Measurements from ENCODE around the gene BRSK1.

DNA sequence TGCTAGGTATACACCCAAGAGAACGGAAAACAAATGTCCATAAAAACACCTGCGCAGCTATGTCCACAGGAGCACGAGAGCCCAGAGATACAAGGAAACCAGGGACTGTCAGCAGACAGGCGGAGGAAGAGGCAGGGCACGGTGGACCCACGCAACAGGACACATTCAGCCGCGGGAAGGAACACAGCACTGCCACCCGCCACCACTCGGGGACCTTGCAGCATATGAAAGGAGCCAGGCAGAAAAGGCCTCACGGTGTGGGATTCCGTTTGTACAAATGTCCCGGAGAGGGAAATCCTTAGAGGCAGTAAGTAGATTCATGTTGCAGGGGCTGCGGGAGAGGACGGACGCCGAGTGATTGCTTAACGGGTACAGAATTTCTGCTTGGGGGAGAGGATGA is 11.7 kb upstream of the BRSK1 start:
- TF ChIP-seq EZH2 (IDR thresholded peaks at IDR 0.05; ENCODE audit: borderline replicate concordance, low read depth, low read length, severe bottlenecking) = no peak
- TF ChIP-seq, protein P1, sequence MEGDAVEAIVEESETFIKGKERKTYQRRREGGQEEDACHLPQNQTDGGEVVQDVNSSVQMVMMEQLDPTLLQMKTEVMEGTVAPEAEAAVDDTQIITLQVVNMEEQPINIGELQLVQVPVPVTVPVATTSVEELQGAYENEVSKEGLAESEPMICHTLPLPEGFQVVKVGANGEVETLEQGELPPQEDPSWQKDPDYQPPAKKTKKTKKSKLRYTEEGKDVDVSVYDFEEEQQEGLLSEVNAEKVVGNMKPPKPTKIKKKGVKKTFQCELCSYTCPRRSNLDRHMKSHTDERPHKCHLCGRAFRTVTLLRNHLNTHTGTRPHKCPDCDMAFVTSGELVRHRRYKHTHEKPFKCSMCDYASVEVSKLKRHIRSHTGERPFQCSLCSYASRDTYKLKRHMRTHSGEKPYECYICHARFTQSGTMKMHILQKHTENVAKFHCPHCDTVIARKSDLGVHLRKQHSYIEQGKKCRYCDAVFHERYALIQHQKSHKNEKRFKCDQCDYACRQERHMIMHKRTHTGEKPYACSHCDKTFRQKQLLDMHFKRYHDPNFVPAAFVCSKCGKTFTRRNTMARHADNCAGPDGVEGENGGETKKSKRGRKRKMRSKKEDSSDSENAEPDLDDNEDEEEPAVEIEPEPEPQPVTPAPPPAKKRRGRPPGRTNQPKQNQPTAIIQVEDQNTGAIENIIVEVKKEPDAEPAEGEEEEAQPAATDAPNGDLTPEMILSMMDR (IDR thresholded peaks at IDR 0.05; ENCODE audit: borderline replicate concordance, extremely low read depth, low read length, poor library complexity, severe bottlenecking) = no peak
